ENCODE measurements around the gene PRR3.

GRCh38 chr6:30533460-30534294 lies 23.4 kb upstream of the PRR3 start:
- TF ChIP-seq CTCF (IDR thresholded peaks at IDR 0.05) (no peak), POLR2A (IDR thresholded peaks at IDR 0.05) (no peak)
